Stimulated activated CD4-positive, alpha-beta T cell treated with anti-CD3 and anti-CD28 coated beads, Interleukin-12 subunit alpha, Interleukin-12 subunit beta, amount 100 ng/mL, for 4 hours (primary cell): ENCODE results near the gene SLCO3A1.

ENCODE experiments used
- DNase-seq: peaks from one replicate; pipeline ENCODE4 v3.0.0-alpha.2; 2020

SLCO3A1 gene

GRCh38 chr15:91885054-91885453, 31.5 kb downstream of the SLCO3A1 start:
- no peak for DNase-seq

GRCh38 chr15:91885714-91886270, 32.3 kb downstream of the SLCO3A1 start:
- DNase-seq, result no peak

- DNase-seq, result no peak
Measured at GRCh38 chr15:91886878-91887277, 33.4 kb downstream of the SLCO3A1 start.

- no peak for DNase-seq
Measured at GRCh38 chr15:91887321-91887720, 33.8 kb downstream of the SLCO3A1 start.

- no peak for DNase-seq
Measured at GRCh38 chr15:91887921-91888373, 34.4 kb downstream of the SLCO3A1 start.

- no peak for DNase-seq
Measured at GRCh38 chr15:91889111-91889815, 35.8 kb downstream of the SLCO3A1 start.

GRCh38 chr15:91890614-91891013, 37.1 kb downstream of the SLCO3A1 start:
- DNase-seq, result no peak

GRCh38 chr15:91891101-91891500, 37.6 kb downstream of the SLCO3A1 start:
- no peak for DNase-seq

GRCh38 chr15:91891788-91892345, 38.4 kb downstream of the SLCO3A1 start:
- DNase-seq, result no peak

GRCh38 chr15:91892436-91892835, 38.9 kb downstream of the SLCO3A1 start:
- no peak for DNase-seq

- DNase-seq, result no peak
Measured at GRCh38 chr15:91894606-91895005, 41.1 kb downstream of the SLCO3A1 start.

- no peak for DNase-seq
Measured at GRCh38 chr15:91895051-91895450, 41.5 kb downstream of the SLCO3A1 start.

GRCh38 chr15:91896341-91897055, 43.0 kb downstream of the SLCO3A1 start:
- no peak for DNase-seq

- DNase-seq, result no peak
Measured at GRCh38 chr15:91897585-91898372, 44.3 kb downstream of the SLCO3A1 start.

GRCh38 chr15:91898843-91899242, 45.3 kb downstream of the SLCO3A1 start:
- no peak for DNase-seq

GRCh38 chr15:91904942-91905341, 51.4 kb downstream of the SLCO3A1 start:
- no peak for DNase-seq

GRCh38 chr15:91908391-91908790, 54.9 kb downstream of the SLCO3A1 start:
- no peak for DNase-seq

- DNase-seq, result no peak
Measured at GRCh38 chr15:91909111-91909510, 55.6 kb downstream of the SLCO3A1 start.

- no peak for DNase-seq
Measured at GRCh38 chr15:91909574-91909973, 56.1 kb downstream of the SLCO3A1 start.

- DNase-seq, result no peak
Measured at GRCh38 chr15:91911844-91912243, 58.3 kb downstream of the SLCO3A1 start.

GRCh38 chr15:91912336-91912735, 58.8 kb downstream of the SLCO3A1 start:
- no peak for DNase-seq

- DNase-seq, result no peak
Measured at GRCh38 chr15:91913560-91913959, 60.1 kb downstream of the SLCO3A1 start.

GRCh38 chr15:91915576-91915975, 62.1 kb downstream of the SLCO3A1 start:
- DNase-seq, result no peak
